DOHH2 (cell line): ENCODE measurements around the gene SUPT20HL1.

ENCODE experiments used
- H3F3A ChIP-seq: fragments of 200-600 bp; sonication (generic), shearing (Covaris generic); 2 replicates; pipeline ENCODE4 v1.6.0; 2016; ENCODE audit warnings: antibody characterized with exemption, mild to moderate bottlenecking; ENCODE audit not compliant: control insufficient read depth, insufficient read depth
- H3K27ac ChIP-seq: fragments of 200-600 bp; sonication (generic); 2 replicates; pipeline ENCODE4 v1.5.1; 2014; ENCODE audit warnings: low read depth, mild to moderate bottlenecking, low read length, moderate library complexity
- H3K27me3 ChIP-seq: fragments of 200-600 bp; sonication (generic); 2 replicates; pipeline ENCODE4 v1.6.1; 2014; ENCODE audit warnings: mild to moderate bottlenecking, low read length, mixed read lengths; ENCODE audit not compliant: control insufficient read depth
- H3K36me3 ChIP-seq: fragments of 200-600 bp; sonication (generic); 2 replicates; pipeline ENCODE4 v1.6.1; 2014; ENCODE audit warnings: mild to moderate bottlenecking, low read length, moderate library complexity, mixed read lengths; ENCODE audit not compliant: control insufficient read depth
- H3K4me1 ChIP-seq: fragments of 200-600 bp; sonication (generic); 2 replicates; pipeline ENCODE4 v1.6.1; 2014; ENCODE audit warnings: mild to moderate bottlenecking, low read length, mixed read lengths; ENCODE audit not compliant: control insufficient read depth
- H3K4me2 ChIP-seq: fragments of 200-600 bp; sonication (generic); 2 replicates; pipeline ENCODE4 v1.6.0; 2014; ENCODE audit warnings: mild to moderate bottlenecking, low read length, moderate library complexity
- H3K4me3 ChIP-seq: fragments of 200-600 bp; sonication (generic); 2 replicates; pipeline ENCODE4 v1.5.1; 2014; ENCODE audit warnings: mild to moderate bottlenecking, low read length, mixed read lengths
- H3K79me2 ChIP-seq: fragments of 200-600 bp; sonication (generic); 2 replicates; pipeline ENCODE4 v1.6.1; 2014; ENCODE audit warnings: mild to moderate bottlenecking, low read length, mixed read lengths; ENCODE audit not compliant: control insufficient read depth
- H3K9me2 ChIP-seq: fragments of 200-600 bp; sonication (generic); replicated peaks from 2 replicates; pipeline ENCODE4 v1.6.1; 2014; ENCODE audit warnings: mild to moderate bottlenecking, low read length, mixed read lengths; ENCODE audit not compliant: control insufficient read depth
- H3K9me3 ChIP-seq: fragments of 200-600 bp; sonication (generic); 2 replicates; pipeline ENCODE4 v1.6.1; 2014; ENCODE audit warnings: antibody characterized with exemption, low read length, mixed read lengths; ENCODE audit not compliant: control insufficient read depth, insufficient read depth
- H4K20me1 ChIP-seq: fragments of 200-600 bp; sonication (generic); 2 replicates; pipeline ENCODE4 v1.6.0; 2014; ENCODE audit warnings: low read depth, mild to moderate bottlenecking, antibody characterized with exemption, low read length, moderate library complexity; ENCODE audit not compliant: control insufficient read depth, insufficient read depth
- EZH2phosphoT487 ChIP-seq: fragments of 200-600 bp; sonication (generic); IDR thresholded peaks from 2 replicates; pipeline ENCODE4 v1.6.1; 2017; ENCODE audit warnings: borderline replicate concordance, mild to moderate bottlenecking, antibody characterized with exemption, low read length, moderate library complexity, mixed read lengths
- TF ChIP-seq, protein P1 (sequence below): fragments of 200-600 bp; sonication (generic); IDR thresholded peaks from one replicate; pipeline ENCODE4 v1.5.1; 2014; ENCODE audit warnings: antibody characterized with exemption, mild to moderate bottlenecking, low read depth, low read length; ENCODE audit not compliant: poor library complexity, severe bottlenecking

The SUPT20HL1 gene

DNA sequence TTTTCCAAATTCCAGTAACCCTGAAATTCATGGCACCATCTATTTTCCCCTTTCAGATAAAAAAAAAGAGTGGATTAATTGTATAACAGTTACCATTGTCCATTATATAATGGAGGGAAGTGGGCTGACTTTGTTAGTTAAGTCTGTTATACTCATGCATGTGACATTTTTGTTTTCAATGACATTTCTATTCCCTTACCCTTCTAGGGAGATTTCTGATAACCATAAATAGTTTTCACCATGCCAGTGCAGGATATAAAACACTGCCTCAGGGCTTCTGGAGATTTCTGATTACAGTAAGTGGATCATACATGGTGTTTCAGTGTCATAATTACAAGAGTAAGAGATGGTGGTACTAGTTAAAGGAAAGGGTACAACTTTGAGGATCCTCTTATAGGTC is 45.5 kb downstream of the SUPT20HL1 start:
- Histone ChIP-seq H3K9me2 (no peaks in the 10 kb centered on the region), H3K9me3 (no peaks in the 10 kb centered on the region), H3K79me2 (no peaks in the 10 kb centered on the region), H3K27me3 (no peaks in the 10 kb centered on the region), H3K4me1 (no peaks in the 10 kb centered on the region), H3K36me3 (no peaks in the 10 kb centered on the region), H3K4me2 (no peak overlapping the region), H3F3A (no peaks in the 10 kb centered on the region), H3K27ac (no peak overlapping the region), H3K4me3 (no peak overlapping the region), H4K20me1 (no peaks in the 10 kb centered on the region)
- TF ChIP-seq EZH2phosphoT487, result no peak
- TF ChIP-seq, protein P1, sequence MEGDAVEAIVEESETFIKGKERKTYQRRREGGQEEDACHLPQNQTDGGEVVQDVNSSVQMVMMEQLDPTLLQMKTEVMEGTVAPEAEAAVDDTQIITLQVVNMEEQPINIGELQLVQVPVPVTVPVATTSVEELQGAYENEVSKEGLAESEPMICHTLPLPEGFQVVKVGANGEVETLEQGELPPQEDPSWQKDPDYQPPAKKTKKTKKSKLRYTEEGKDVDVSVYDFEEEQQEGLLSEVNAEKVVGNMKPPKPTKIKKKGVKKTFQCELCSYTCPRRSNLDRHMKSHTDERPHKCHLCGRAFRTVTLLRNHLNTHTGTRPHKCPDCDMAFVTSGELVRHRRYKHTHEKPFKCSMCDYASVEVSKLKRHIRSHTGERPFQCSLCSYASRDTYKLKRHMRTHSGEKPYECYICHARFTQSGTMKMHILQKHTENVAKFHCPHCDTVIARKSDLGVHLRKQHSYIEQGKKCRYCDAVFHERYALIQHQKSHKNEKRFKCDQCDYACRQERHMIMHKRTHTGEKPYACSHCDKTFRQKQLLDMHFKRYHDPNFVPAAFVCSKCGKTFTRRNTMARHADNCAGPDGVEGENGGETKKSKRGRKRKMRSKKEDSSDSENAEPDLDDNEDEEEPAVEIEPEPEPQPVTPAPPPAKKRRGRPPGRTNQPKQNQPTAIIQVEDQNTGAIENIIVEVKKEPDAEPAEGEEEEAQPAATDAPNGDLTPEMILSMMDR, result no peak
